Endothelial cell (in vitro differentiated cells): ENCODE results near the gene RNF144B. TPM values are rescaled to one million over a fixed set of nuclear protein-coding genes. Genes with fewer than 3 reads are reported as not detected.

Experiments
- DNase-seq: peaks from one replicate; pipeline ENCODE4 v3.0.0; 2021; ENCODE audit warnings: low spot score
- H3K27ac Mint-ChIP-seq: one replicate; pipeline ENCODE4 v1.8.0; 2021; ENCODE audit warnings: mixed read lengths, inconsistent platforms; ENCODE audit not compliant: unreplicated experiment
- H3K27me3 Mint-ChIP-seq: one replicate; pipeline ENCODE4 v1.8.0; 2021; ENCODE audit warnings: mild to moderate bottlenecking, moderate library complexity, mixed read lengths, inconsistent platforms; ENCODE audit not compliant: unreplicated experiment
- H3K36me3 Mint-ChIP-seq: one replicate; pipeline ENCODE4 v1.8.0; 2021; ENCODE audit warnings: mild to moderate bottlenecking, low read depth, mixed read lengths, inconsistent platforms; ENCODE audit not compliant: unreplicated experiment
- H3K4me1 Mint-ChIP-seq: one replicate; pipeline ENCODE4 v1.8.0; 2021; ENCODE audit warnings: mild to moderate bottlenecking, mixed read lengths, inconsistent platforms; ENCODE audit not compliant: unreplicated experiment
- H3K4me3 Mint-ChIP-seq: one replicate; pipeline ENCODE4 v1.8.0; 2021; ENCODE audit warnings: mild to moderate bottlenecking, mixed read lengths, inconsistent platforms; ENCODE audit not compliant: unreplicated experiment
- H3K9me3 Mint-ChIP-seq: one replicate; pipeline ENCODE4 v1.8.0; 2021; ENCODE audit warnings: mixed read lengths, inconsistent platforms; ENCODE audit not compliant: unreplicated experiment
- total RNA-seq: library from RNA; stranded (reverse); fragmentation: NEBNext Ultra II Directional; extraction: Animal tissue kit (Norgen Biotek cat#: 25700); gene quantifications from one replicate; pipeline ENCODE4 v1.2.1, GENCODE V29; 2021; ENCODE audit not compliant: unreplicated experiment
- TF ChIP-seq, protein P1 (sequence below): fragments of 200-600 bp; sonication (generic); IDR thresholded peaks from one replicate; pipeline ENCODE4 v1.5.0; 2021; ENCODE audit warnings: antibody characterized with exemption; ENCODE audit not compliant: unreplicated experiment

Gene RNF144B
- total RNA-seq, 1 donor from 2014 or later: 23.2 TPM

DNA sequence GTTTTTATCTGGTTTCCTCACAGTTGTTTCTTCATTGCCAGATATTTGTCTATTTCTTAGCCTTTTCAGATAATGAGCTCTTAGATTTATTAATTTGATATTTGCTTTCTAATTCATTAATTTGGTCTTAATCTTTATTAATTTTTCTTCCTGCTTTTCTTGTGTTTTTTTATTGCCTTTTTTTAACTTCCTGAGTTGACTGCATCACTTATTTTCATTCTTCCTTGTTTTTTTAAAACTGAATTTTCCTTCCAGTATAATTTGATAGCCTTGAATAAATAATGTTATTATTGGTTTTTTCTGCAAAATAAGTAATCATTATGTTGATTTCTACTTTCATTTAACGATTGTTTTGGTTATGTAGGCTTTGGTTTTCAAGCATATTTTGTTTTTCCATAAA, 91.5 kb downstream of the RNF144B start:
- Mint-ChIP-seq H3K9me3 (no peaks in the 10 kb centered on the region), H3K27ac (no peak overlapping the region), H3K4me1 (peaks cover 24% of the 10 kb centered on the region), H3K36me3 (no peaks in the 10 kb centered on the region), H3K27me3 (no peaks in the 10 kb centered on the region), H3K4me3 (no peak overlapping the region)
- TF ChIP-seq, protein P1, sequence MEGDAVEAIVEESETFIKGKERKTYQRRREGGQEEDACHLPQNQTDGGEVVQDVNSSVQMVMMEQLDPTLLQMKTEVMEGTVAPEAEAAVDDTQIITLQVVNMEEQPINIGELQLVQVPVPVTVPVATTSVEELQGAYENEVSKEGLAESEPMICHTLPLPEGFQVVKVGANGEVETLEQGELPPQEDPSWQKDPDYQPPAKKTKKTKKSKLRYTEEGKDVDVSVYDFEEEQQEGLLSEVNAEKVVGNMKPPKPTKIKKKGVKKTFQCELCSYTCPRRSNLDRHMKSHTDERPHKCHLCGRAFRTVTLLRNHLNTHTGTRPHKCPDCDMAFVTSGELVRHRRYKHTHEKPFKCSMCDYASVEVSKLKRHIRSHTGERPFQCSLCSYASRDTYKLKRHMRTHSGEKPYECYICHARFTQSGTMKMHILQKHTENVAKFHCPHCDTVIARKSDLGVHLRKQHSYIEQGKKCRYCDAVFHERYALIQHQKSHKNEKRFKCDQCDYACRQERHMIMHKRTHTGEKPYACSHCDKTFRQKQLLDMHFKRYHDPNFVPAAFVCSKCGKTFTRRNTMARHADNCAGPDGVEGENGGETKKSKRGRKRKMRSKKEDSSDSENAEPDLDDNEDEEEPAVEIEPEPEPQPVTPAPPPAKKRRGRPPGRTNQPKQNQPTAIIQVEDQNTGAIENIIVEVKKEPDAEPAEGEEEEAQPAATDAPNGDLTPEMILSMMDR: no peak
- DNase-seq: no peak

GRCh38 chr6:18481870-18482269, 94.7 kb downstream of the RNF144B start:
- Mint-ChIP-seq H3K4me1 (peaks cover 21% of the 10 kb centered on the region), H3K27ac (no peak overlapping the region), H3K36me3 (no peaks in the 10 kb centered on the region), H3K4me3 (no peak overlapping the region), H3K9me3 (no peaks in the 10 kb centered on the region), H3K27me3 (no peaks in the 10 kb centered on the region)
- DNase-seq: no peak
- TF ChIP-seq, protein P1: no peak

DNA sequence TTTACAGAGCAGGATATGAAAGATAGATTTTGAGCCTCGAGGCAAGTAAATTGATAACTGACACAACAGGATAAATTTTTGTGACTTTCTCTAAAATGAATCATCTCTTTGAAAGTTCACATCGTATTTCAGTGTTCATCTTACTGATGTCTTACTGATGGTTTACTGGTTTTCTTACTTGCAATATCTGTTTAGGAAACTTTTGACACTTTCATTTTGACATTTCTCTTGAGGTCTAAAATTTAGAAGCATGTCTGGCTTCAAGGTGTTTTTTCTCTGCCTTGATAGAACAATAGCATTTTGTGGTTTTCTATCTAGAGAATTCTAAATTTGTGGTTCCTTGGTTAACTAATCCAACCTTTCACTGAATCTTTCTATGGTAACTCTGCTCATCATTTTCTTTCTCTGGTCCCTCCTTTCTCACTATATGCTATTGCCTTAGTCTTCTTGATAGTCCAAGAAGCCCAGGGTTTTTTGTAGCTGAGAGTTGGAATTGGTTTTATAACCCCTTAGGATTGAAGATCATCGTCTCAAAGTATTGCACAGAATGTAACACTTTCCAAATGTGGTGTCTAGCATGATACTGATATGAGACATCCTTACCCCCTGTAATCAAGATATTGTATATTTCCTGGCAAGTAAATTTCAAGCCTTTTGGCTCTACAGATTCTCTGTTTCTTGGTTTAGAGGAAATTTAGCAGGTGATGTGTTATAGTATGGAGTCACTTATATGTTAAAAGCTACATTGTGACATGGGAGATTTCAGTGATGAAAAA, 98.7 kb downstream of the RNF144B start:
- H3K9me3 Mint-ChIP-seq: no peaks in the 10 kb centered on the region
- H3K4me3 Mint-ChIP-seq: no peak overlapping the region
- peaks cover 21% of the 10 kb centered on the region for H3K4me1 Mint-ChIP-seq
- no peaks in the 10 kb centered on the region for H3K27me3 Mint-ChIP-seq
- peaks cover 4% of the 10 kb centered on the region for H3K36me3 Mint-ChIP-seq
- DNase-seq: no peak
- no peak overlapping the region for H3K27ac Mint-ChIP-seq
- TF ChIP-seq, protein P1: no peak

GRCh38 chr6:18488004-18488403, 100.9 kb downstream of the RNF144B start:
- H3K9me3 Mint-ChIP-seq: no peaks in the 10 kb centered on the region
- no peak overlapping the region for H3K4me3 Mint-ChIP-seq
- DNase-seq: no peak
- H3K27me3 Mint-ChIP-seq: no peaks in the 10 kb centered on the region
- no peak overlapping the region for H3K27ac Mint-ChIP-seq
- H3K36me3 Mint-ChIP-seq: peaks cover 7% of the 10 kb centered on the region
- peaks cover 22% of the 10 kb centered on the region for H3K4me1 Mint-ChIP-seq
- TF ChIP-seq, protein P1: no peak

DNA sequence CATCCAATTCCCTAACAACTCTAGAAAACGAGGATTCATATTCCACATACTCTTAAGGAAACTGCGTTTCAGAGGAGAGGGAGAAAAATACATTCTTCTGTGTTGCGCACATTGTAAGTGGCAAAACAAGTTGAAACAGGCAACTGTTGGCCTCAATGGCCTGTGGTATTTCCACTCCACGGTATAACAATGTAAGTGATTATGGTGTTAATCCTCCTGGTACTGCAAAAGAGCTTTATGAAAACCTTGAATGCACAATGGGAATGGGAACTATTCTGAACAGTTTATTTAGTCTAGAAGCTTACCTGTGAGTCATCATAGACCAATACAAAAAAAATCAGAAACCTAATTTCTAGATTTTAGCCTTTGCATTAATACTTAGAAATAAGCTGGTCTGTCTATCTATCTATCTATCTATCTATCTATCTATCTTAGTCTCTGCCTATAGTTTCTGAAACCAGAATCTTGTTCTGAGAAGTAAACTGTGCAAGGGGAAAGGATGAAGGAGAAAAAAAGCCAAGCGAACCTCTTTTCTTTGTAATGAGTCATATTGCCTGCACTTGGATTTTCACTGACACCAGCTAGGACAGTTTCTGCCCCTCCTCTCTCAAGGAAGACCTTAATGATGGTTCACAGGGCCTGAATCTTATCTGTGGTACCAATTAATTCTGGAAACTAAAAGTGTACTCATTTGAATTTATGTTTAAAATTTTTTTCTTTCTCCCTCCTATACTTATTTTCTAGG, 101.5 kb downstream of the RNF144B start:
- H3K27ac Mint-ChIP-seq: no peak overlapping the region
- H3K4me1 Mint-ChIP-seq: peaks cover 29% of the 10 kb centered on the region
- no peak overlapping the region for H3K4me3 Mint-ChIP-seq
- peaks cover 7% of the 10 kb centered on the region for H3K36me3 Mint-ChIP-seq
- TF ChIP-seq, protein P1: no peak
- H3K9me3 Mint-ChIP-seq: no peaks in the 10 kb centered on the region
- H3K27me3 Mint-ChIP-seq: no peaks in the 10 kb centered on the region
- no peak for DNase-seq
